ENCODE measurements around the gene SLC18B1.

The SLC18B1 gene

DNA sequence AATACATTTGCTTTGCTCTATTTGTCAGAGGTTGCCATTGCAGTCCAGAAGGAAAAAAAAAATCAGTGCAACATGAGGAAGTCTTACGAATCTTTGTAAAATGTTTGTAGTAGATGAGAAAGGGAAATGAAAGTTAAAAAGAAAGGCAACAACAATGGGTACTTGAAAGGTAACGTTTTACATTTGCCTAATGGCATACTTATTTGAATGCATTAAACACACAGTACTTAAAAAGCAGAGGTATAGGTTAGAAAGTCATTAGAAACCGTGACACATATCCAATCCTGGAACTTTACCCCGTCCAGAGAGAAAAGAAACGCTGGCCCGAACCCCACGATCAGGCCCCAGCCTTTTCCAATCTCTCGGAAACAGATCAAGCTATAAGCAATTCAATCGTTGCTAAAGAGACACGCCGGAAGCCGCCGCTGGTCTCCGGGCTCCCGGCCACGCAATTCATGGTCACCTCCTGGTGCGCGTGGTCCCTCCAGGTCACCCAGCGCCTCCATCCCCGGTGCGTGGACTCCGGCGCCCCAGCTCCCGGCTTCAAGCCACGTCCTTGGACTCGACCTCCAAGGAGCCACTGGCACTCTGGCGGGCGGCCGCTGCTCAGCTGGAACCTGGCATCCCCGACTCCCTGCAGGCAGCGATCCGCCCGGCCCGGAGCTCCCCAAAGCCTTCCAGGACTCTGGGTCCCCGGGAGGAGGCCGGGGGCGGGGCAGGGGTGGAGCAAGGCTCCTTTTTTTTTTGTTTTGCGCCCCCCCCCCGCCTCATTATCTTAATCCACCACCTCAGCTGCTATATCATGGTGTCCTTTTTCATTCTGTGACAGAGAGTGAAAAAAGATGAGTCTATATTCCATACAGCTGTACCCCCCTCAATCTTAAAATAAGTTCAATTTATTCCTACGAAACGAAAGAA lies at the start of gene SLC18B1:
Gene SLC18B1, minus strand, starts transcription at position 687 of the 918 bp plus-strand sequence. Its CDS starts 181 bp downstream, at position 506.
- DNase-seq (ENCODE audit: low spot score): peak; percentile 23

DNA sequence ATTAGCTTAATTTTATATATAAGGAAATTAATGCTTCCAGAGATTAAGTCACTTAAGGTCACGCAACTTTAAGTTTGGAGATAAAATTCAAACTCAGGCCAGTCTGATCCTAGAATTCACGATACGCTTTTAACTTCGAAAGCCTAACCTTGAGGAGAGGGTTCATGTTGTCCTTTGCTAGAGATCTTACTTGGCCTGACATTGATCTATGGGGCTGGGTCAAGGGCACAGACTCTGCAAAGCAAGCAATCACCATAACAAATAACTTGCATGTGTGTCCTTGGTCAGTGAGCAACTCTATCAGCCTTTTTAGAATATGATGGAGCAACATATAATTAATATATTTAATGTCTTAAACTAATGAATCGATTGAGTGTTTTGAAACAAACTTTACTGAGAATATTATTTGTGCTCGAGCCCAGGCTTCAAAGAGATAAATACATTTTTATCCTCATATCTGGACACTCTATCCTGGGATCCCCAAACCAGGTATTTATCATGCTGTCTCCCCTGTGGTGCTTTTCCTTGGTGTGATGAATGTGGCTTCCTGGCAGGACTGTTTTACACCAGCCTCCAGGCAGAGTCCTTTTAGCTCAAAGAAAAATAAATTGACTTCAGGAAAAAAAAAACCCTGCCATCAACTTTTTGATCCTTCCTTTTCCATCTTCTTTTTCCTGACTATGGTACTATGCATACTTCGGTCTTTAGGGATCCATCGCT lies 45.0 kb upstream of the SLC18B1 start:
- no peak for DNase-seq (ENCODE audit: low spot score)

DNA sequence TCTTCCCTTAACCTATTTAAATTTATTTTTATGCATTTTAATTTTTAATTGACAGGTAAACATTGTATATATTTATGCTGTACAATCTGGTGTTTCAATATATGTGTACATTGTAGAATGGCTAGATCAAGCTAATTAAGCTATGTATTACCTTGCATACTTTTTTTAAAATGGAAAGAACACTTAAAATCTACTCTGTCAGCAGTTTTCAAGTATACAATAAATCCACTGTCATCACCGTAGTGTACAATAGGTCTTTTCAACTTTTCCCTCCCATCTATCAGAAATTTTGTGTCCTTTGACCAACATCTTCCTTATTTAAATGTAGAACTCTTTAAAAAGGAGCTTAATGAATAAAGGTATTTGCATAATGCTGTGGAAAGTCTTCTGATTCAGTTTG lies 43.5 kb upstream of the SLC18B1 start:
- DNase-seq (ENCODE audit: low spot score): no peak

DNA sequence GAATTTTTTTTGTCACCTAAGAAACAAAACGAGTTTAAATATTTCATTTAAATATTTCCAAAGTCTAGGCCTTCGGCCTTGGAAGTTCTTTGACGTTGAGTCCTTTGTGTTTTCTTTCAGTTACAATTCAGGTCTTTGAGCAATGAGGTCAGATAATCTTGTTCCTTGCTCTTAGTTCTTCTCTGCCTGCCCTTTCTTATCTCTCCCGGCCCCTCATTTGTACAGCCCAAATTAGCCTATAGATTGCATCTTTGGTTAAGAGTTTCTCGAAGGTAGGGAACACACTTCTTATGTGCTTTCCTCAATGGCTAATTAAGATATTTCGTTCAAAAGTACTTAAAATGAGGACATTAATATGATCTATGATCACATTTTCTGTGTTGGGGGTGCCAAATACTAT lies 34.5 kb upstream of the SLC18B1 start:
- no peak for DNase-seq (ENCODE audit: low spot score)

DNA sequence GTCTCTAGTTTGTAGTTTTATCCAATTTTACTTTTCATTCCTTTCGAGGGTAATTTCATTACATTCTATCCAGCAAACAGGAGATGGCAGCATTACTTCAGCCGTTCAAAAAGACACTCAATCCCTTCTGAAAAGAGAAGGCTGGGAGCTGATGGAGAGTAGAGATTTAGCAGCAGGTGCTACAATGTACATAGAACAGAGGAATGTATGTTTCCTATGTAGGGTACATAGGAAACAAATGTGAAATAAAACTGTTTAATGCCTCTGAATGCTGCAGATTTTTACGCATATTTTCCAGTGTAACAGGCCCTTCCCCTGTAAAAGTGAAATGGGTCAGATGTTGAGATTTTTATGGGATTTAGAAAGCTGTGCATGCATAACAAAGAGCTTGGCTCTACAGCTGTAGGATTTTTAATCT lies 31.9 kb upstream of the SLC18B1 start:
- DNase-seq (ENCODE audit: low spot score): peak; percentile 28

DNA sequence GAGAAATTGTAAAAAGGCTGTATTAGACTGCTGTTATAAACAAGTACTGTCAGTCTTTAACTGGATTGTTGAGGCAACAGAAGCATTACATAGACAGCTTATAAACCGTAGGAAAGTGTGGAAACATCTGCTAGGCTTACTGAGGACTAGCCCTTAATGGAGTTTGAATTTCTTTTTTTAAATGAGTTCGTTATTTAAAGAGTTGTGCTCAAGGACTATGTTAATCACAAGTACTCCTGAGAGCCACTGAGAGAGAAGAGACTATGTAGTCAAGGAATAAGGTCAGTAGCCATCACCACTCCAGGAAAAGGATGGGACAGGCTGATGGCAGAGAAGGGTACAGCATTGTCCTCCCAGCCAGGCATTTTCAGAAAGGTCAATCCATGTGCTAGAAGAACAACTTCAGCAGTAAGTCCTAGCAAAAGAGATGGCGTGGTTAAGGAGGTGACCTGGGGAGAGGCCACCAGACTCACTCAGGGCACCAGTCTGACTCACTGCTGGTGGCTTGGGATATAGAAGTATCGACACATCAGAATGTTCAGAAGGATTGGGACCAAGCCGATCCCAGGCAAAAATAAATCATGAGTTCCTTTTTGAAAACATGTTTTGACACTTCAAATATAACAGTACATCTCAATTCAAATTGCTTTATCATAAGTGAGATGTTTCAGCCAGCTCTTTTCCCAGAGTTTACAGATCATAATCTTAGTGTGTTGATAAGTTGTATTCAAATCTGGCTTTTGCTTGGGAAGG lies 22.4 kb upstream of the SLC18B1 start:
- DNase-seq (ENCODE audit: low spot score): no peak

DNA sequence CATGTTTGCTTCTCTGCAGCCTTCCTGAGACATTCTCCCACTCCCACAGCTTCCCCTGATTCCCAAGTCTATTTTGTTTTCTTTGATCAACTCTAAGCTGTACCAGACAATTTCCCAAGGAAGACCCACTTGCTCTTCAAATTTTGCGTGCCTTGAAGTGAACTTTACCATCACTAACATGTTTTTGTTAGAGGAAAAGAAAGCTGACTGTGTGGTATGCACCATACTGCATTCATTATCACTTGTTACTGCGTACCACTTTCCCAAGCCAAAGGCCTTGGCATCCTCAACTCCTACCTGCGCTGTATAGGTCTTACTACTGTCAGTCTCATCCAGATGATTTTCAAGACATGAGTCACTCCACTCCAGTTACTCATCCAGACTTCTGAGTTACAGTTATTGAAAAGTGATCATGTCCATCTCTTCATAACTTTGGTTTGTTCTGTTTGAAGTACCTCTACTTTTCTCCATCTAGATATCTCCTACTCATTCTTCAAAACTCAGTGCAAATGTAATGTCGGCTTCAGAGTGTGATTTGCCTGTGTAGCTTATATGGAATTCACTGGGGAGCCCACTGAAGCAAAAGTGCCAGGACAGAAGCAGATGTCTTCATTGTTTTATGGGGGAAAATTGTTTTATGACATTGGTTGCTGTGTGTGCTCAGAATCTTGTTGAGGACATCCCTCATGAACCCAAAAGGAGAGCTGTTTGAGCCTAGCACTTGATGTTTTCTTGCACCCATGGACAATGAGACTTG lies 21.1 kb upstream of the SLC18B1 start:
- no peak for DNase-seq (ENCODE audit: low spot score)

DNA sequence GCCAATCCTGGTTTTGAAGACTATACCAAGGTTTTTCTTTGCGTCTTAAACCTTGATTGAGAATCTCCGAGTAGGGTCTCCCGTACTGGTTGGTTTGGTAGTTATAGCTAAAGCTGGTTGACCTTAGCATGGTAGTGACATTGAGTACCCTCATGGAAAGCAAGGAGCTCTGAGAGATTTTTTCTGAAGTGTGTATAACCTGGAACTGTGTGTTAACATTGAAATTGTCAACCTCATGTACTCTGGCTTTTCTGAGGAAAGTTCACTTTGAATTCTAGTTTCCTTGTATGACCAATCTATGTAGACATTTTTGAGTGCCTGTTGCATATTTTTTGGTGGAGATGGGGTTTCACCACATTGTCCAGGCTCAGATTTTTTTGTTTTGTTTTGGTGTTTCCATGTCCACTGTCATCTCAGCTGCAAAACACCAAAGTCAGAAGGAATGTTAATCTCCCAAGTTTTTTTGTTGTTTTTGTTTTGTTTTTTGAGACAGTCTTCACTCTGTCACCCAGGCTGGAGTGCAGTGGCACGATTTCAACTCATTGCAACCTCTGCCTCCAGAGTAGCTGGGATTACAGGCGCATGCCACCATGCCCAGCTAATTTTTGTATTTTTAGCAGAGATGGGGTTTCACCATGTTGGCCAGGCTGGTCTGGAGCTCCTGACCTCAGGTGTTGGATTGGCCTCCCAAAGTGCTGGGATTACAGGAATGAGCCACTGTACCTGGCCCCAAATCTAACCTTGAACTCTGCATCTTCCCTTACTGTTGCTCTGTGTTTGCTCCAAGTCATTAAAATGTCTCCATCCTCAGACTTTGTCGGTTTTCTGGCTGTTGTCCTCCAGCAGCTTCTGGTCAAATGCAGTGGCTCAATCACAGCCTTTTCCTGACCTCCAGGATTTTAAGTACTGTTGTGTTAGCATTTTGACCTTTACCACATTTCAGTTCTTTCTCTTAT lies 20.2 kb upstream of the SLC18B1 start:
- no peak for DNase-seq (ENCODE audit: low spot score)

DNA sequence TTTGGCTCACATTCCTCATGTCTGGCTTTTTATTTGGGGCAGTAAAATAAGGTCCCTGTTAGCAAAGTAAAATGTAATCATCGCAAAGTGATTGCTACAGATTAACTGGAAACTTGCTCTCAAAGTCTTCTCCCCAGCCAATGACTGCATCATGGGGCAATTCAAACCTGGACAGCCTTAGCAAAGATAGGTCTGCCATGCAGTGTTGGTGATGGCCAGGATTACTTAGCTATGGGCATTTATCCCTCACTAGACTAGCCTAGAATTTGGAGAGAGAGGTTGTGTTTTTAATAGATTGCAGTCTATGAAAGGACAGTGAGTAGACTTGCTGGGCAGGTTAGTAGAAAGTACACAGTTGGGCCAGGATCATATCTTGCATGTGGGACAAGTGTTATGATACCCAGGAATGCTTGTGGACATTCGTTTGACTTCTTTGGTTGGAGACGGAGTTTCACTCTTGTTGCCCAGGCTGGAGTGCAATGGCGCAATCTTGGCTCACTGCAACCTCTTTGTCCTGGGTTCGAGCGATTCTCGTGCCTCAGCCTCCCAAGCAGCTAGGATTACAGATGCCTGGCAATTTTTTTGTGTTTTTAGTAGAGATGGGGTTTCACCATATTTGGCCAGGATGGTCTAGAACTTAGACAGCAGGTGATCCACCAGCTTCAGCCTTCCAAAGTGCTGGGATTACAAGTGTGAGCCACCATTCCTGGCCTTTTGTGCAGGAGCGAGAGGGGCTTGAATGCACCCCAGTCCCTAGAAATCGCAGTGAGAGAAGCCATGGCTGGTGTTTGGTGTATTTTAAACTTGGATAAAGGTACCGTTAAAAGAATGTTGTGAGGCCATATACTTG lies 19.3 kb upstream of the SLC18B1 start:
- DNase-seq (ENCODE audit: low spot score): no peak

DNA sequence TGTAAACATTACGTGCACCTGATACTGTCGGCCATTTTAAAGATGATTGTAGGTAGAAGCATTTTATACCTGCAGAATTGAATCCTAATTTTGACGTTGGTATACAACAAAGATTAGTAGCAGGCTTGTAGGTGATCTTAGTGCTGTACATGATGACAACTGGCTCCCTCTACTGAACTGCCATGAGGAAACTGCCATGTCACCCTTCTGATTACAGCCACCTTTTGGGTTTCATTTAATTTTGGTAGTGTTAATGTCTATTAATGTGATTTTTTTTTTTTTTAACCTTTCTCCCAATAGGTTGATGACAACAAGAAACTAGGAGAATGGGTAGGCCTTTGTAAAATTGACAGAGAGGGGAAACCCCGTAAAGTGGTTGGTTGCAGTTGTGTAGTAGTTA lies 18.2 kb upstream of the SLC18B1 start:
- no peak for DNase-seq (ENCODE audit: low spot score)

DNA sequence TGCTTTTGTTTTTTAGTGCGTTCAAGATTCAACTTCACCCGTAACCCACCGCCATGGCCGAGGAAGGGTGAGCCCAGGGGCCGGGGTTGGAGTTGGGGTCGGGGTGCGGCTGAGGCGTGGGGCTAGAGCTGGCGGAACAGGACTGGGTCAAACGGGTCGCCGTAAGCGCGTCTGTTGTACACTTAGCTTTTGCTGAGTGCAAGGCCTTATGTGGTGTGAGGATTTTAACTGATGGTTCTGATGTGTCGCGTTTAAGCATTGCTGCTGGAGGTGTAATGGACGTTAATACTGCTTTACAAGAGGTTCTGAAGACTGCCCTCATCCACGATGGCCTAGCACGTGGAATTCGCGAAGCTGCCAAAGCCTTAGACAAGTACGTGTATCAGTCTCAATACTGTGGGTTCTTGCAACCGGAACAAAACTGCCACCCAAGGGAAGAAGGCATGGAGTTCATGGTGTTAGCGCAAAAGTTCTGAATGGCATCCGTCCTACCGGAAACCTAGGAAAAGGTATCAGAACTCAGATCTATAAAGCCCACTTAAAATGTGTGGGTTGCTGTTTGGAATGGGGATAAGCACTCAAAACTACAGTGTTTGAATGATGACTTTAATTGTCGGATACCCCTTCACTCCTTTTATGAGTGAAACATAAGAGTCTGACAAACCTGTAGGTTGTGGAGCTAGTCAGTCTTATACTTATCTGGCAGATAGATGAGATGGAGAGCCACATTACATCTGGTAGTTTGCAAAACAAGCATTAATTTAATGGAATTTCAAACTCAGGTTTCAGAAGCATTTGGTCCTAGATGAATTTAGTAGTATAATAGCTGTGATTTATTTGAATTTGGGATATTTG lies 16.5 kb upstream of the SLC18B1 start:
- DNase-seq (ENCODE audit: low spot score): no peak

DNA sequence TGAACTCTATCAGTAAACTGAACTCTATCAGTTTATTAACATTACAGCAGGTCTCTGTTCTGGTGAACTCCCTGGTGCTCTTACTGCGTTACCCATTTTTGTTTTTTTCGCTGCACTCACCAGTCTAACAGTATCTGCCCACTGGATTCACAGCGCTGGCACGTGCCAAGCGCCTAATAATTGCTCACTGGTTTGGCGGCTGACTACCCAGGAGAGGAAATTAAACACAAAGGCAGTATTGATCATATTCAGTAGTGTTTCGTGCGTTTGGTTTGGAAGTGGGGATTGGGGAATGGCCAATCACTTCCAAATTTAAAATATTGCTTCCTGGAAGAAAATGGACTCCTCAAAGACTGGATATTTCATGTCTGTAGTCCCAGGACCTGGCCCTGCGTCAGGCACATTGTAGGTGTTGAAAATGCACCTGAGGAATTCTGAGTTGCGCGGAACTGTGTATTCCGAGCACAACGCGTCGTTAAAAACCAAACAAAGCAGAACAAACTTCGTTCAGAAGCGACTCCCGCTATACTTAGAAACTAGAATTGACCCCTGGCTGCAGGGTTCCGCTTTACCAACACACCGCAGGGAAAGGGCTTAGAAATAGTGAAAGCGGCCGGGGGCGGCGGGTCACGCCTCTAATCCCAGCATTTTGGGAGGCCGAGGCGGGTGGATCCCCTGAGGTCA lies 14.9 kb upstream of the SLC18B1 start:
- no peak for DNase-seq (ENCODE audit: low spot score)

DNA sequence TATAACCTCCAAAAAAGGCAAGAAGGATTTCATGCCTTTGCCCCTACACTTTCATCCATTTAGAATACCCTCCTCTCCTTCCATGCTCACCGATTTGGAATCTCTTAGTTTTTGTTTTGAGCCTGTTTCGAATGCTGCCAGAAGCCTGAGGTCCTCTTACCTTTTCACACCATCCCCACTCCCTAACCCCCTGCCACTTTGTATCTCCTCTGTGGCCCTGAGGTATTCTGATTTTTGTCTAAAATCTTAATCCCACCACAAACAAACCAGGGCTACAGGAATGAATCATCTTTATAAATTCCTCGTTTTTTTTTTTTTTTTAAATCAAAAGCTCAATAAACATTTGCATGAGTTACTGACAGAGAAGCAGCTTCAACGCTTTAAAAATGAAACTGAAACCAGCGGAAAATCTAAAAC lies 14.3 kb upstream of the SLC18B1 start:
- DNase-seq (ENCODE audit: low spot score): no peak

DNA sequence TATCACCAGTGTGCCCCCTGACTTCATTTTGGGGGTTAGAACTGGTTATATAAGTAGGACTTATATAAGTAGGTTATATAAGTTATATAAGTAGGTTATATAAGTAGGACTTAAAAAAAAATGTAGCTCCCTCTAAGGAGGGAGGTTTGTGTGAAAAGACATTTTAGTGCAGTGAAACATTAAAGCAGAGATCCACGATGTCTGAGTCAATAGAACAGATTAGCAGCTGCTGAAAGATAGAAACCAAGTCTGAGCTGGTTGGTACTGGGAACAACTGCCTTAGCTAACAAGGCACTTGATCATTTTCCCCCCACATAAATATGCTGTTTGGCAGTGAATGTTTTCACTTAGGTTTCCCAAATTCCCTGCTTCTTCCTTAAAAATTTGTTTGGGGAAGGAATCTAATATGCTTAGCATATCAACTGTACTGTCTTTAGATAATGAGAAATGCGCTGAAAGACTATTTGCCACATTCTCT lies 13.9 kb upstream of the SLC18B1 start:
- no peak for DNase-seq (ENCODE audit: low spot score)

DNA sequence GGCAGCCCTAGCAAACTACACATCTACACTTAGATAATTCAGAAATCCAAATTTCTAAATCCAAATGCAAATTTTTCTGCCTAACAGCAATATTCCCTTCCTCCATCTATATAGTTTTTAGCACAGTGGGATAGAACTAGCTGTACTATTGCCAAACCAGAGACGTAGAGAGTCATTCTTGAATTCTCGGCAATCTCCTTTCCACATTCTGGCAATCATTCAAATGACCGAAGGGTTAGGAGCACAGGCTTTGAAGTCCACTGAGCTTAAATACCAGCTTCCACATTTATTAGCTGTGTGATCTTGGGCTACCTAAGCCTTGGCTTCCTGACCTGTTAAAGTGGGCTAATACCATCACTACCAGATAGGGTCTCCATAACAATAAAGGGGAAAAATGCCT lies 12.8 kb upstream of the SLC18B1 start:
- DNase-seq (ENCODE audit: low spot score): no peak

DNA sequence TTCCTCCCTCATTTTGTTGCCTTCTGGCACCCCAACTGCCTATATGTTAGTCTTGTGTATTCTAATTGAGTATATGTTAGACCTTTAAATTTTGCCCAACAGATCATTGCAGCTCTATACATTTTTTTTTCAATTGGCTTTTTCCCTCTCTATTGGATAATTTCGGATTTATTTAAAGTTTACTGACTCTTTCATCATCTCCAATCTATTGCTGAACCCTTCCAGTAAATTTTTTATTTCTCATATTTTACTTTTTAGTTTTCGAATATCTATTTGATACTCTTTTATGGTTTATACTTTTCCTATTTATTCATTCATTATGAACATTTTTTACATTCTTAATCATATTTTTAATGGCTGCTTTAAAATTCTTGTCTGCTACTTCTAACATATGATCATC lies 7.1 kb upstream of the SLC18B1 start:
- DNase-seq (ENCODE audit: low spot score): no peak

DNA sequence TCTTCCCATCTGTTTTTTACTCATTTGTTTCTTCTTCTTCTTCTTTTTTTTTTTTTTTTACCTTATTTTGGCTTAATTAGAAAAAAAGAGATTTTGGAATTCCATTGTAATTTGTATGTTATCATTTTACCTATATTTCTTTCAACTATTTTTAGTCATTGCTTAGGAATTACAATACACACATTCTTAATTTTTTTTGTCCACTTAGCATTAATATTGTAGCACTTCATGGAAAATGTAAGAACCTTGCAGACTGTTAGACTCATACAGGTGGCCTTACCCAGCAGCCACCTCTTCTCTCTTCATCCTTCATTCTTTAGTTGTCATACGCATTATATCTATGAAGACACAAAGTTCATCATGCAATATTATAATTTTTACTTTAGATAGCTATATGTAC lies 5.8 kb upstream of the SLC18B1 start:
- no peak for DNase-seq (ENCODE audit: low spot score)

DNA sequence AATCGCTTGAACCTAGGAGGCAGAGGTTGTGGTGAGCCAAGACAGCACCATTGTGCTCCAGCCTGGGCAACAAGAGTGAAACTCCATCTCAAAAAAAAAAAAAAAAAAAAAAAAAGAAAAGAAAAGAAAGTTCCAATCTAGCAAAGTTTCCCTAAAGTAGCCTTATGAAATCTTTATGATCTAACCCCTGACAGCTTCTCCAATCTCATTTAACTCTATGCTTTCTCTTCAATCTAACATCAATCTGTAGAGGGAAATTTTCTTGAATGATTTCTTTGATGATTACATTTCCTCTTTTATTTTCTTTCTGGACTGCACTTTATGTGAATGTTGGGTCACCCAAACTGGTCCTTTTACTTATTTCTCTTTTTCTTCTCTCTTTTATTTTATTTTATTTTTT lies 2.2 kb upstream of the SLC18B1 start:
- DNase-seq (ENCODE audit: low spot score): no peak
